Activated CD8-positive, alpha-beta memory T cell treated with anti-CD3 and anti-CD28 coated beads, Interleukin-2, amount 10 ng/mL, durations not matched to agents 7 days and 5 days (primary cell): ENCODE data around the gene PDCD4. TPM values are rescaled to one million over a fixed set of nuclear protein-coding genes. Genes with fewer than 3 reads are reported as not detected.
"Not testable (repeated sequence)": the region's sequence is repeated elsewhere in the genome, so short reads cannot be mapped to it uniquely, and the experiment has no call there.

ENCODE experiments used
- ATAC-seq: fragments of 150-1000 bp; cut with Tn5 transposase; one replicate; pipeline ENCODE4 v1.10.0; 2021; ENCODE audit warnings: moderate library complexity
- CTCF ChIA-PET: fragments of 350-600 bp; sonication (Branson Sonifier 250); formaldehyde crosslinking; loops from one replicate; lab custom pipeline; 2021; ENCODE audit warnings: antibody characterized with exemption; lab: Charles Lee
- DNase-seq: peaks from one replicate; pipeline ENCODE4 v3.0.0-alpha.2; 2020
- H3K27ac Mint-ChIP-seq: one replicate; pipeline ENCODE4 v1.8.0; 2021; ENCODE audit warnings: mild to moderate bottlenecking, mixed read lengths
- H3K27me3 Mint-ChIP-seq: one replicate; pipeline ENCODE4 v1.8.0; 2021; ENCODE audit warnings: mixed read lengths
- H3K36me3 Mint-ChIP-seq: one replicate; pipeline ENCODE4 v1.8.0; 2021; ENCODE audit warnings: mild to moderate bottlenecking, mixed read lengths
- H3K4me1 Mint-ChIP-seq: one replicate; pipeline ENCODE4 v1.8.0; 2021; ENCODE audit warnings: mixed read lengths
- H3K4me3 Mint-ChIP-seq: one replicate; pipeline ENCODE4 v1.8.0; 2021; ENCODE audit warnings: mild to moderate bottlenecking, moderate library complexity, mixed read lengths
- H3K9me3 Mint-ChIP-seq: one replicate; pipeline ENCODE4 v1.8.0; 2022; ENCODE audit warnings: low read depth, mixed read lengths
- total RNA-seq, 2 experiments: library from RNA; stranded (reverse); gene quantifications; one replicate each; pipeline ENCODE4 v1.2.3, GENCODE V29; 2021

PDCD4 gene
- total RNA-seq, 2 experiments from 2014 or later, result 74.0 to 115 TPM

DNA sequence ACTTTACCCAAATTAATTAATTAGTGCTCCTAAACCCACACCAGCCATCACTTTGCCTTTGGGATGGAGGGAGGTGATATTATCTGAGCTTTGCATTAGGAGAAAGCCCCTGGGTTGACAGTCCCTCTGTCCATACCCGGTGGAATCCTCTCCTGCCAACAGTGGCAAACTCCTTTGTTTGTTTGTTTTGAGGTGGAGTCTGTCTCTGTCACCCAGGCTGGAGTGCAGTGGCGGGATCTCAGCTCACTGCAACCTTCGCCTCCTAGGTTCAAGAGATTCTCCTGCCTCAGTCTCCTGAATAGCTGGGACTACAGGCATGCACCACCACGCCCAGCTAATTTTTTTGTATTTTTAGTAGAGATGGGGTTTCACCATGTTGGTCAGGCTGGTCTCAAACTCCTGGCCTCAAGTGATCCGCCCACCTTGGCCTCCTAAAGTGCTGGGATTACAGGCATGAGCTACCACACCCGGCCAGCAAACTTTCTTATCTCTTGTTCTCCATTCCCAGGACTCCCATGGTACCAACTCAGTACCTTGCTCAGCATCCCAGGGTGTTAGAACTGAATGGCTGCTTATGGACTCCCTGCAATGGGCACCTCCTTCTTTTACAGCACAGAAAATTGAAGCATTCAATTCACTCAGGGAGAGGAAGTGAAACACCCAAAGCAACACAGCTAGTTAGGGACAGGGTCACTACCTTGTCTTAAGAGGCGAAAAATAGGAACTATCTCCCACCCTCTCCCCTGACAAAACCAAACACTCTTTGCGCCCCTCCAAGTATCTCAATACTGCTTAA is 4.5 kb upstream of the PDCD4 start:
- not testable (repeated sequence) for H3K9me3 Mint-ChIP-seq, H3K27me3 Mint-ChIP-seq, H3K36me3 Mint-ChIP-seq, ATAC-seq, DNase-seq
- Mint-ChIP-seq H3K27ac (peak overlapping the region; percentile 99), H3K4me1 (peaks cover 88% of the 10 kb centered on the region), H3K4me3 (peak overlapping the region; percentile 28)
- CTCF ChIA-PET, result interaction anchor here (1.3 to 2.9 kb wide), 5 partner anchors 16 to 93 kb away, joined by 3 to 20 read pairs (median 4); no protein-coding TSS in a partner anchor

DNA sequence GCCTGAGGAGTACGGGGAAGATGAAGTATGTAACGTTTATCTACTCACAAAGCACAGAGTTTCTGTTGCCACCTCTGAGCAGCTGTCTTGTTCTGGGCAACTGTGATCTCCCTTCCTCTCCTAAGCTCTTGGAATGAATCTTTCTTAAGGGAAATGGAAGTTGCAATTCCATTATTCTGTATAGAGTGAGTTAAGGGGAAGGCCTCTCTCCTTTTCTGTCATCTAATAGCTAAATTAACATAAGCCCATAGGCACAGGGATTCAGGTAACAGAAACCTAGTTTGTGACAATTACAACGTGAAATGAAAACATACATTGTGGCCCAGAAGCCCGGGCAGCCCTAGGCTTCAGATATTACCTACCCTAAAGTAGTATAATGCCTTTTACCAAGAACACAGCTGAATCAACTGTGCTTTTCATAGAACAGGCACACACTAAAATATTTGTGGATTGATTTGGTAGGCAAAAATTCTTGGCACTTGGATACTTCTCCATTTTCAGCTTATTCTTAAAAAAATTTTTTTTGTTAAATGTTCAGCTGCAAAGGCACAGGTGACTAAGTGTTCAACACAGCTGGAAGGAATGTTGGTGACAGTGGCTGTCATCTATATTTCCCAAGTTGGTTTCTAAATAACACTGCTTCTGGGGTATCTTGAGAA is 3.8 kb upstream of the PDCD4 start:
- H3K4me1 Mint-ChIP-seq, result peaks cover 83% of the 10 kb centered on the region
- DNase-seq, result no peak
- no peaks in the 10 kb centered on the region for H3K27me3 Mint-ChIP-seq
- peaks cover 7% of the 10 kb centered on the region for H3K36me3 Mint-ChIP-seq
- H3K4me3 Mint-ChIP-seq, result peak overlapping the region; percentile 28
- no peak for ATAC-seq
- H3K9me3 Mint-ChIP-seq, result no peaks in the 10 kb centered on the region
- peak overlapping the region; percentile 99 for H3K27ac Mint-ChIP-seq
- CTCF ChIA-PET, result interaction anchor here (0.7 to 2.9 kb wide), 9 partner anchors 9 to 94 kb away, joined by 3 to 20 read pairs (median 3); partner anchors contain the start of genes BBIP1 and SHOC2

DNA sequence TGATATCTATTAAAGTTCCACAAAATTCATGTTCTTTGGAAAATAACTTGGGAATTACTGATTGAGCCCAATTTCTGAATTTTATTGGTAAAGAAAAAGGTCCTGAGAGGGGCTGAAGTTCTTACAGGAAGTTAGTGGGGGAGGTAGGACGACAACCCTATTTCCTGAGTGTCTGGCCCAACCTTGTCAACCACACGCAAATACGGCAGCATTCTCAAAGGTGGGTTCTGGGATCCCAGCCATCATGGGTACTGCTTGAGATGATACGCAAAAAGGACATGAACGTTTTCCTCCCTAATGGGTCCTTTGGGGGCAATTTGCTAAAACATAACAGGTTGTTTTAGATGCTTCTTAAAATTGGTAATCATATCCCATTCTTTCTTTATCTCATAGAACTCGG is 2.7 kb upstream of the PDCD4 start:
- Mint-ChIP-seq H3K27ac (peak overlapping the region; percentile 99), H3K27me3 (no peaks in the 10 kb centered on the region)
- DNase-seq, result peak; percentile 69

DNA sequence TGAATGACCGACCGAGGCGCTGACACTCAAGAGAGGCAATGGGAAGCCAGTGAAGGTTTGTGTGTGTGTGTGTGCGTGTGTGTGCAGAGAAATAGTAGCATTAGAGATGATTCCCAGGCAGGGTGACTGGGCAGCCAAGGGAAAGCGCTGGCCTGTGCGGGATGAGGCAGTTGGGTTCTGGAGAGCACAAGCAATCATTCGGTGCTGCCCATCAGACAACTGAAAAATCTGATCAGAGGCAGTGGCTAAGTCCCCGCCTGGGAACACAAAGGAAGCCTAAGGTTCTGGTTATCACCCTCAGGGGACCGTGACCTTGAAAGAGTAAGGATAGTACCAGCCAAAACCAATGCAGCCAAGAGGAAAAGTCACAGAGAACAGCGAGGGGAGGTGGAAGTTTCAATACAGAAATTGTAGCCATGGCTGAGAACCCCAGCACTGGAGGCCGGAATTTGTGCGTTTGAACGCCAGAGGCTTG is 868 bp upstream of the PDCD4 start:
- H3K36me3 Mint-ChIP-seq, result peaks cover 9% of the 10 kb centered on the region
- no peak for ATAC-seq
- H3K4me1 Mint-ChIP-seq, result peaks cover 67% of the 10 kb centered on the region
- DNase-seq, result no peak
- H3K4me3 Mint-ChIP-seq, result peak overlapping the region; percentile 89
- H3K9me3 Mint-ChIP-seq, result no peaks in the 10 kb centered on the region
- CTCF ChIA-PET, result interaction anchor here (1.0 to 1.3 kb wide), 4 partner anchors 11 to 125 kb away, joined by 3 to 15 read pairs (median 4); no protein-coding TSS in a partner anchor
- no peaks in the 10 kb centered on the region for H3K27me3 Mint-ChIP-seq
- peak overlapping the region; percentile 99 for H3K27ac Mint-ChIP-seq

More for the DNA sequence above, 2.7 kb upstream of the PDCD4 start:
- Mint-ChIP-seq H3K36me3 (peaks cover 12% of the 10 kb centered on the region), H3K4me1 (peaks cover 76% of the 10 kb centered on the region), H3K4me3 (peak overlapping the region; percentile 67), H3K9me3 (no peaks in the 10 kb centered on the region)
- no peak for ATAC-seq
- CTCF ChIA-PET, result interaction anchor here (1.1 to 2.9 kb wide), 4 partner anchors 12 to 65 kb away, joined by 3 to 20 read pairs (median 4); partner anchors contain the start of genes BBIP1 and SHOC2

DNA sequence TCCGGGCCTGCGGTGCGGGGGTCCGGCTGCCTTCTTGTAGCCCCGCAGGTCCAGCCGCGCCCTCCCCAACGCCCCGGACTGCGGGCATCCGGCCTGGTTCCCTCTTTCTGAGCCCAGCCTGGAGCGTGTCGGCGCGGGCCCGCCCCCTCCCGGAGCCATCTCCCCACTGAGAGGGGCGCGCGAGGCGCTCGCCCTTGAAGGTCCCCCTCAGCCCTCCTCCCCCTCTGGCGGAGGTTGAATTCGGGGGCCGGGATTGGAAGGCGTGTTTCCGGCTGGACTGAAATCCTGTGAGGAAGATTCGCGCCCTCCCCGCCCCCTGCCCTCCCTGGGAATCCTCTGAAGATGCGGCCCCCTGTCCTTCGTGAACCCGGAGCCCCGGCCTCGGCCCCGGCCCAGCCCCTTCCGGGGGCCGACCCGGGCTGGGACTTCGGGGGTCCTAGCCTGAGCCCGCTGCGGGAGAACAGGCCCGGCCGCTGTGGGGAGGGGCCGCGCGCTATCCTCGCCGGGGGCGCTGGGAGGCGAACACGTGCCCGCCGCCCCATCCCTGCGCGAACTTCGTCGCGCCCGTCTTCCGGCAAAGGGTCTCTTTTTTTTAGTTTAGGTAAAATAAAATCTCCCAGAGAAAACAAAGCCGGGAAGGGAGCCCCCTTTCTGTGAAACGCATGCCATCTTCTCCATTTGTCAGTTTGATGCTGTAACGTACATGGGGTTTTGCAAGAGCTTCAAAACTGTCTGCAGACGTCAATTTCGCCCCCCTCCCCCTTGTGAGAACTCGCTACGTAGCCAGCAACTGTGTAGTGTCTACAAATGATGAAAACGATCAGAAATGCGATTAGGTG is 636 bp downstream of the PDCD4 start:
- Mint-ChIP-seq H3K9me3 (no peaks in the 10 kb centered on the region), H3K27me3 (no peaks in the 10 kb centered on the region), H3K27ac (peak overlapping the region; percentile 93), H3K4me3 (peak overlapping the region; percentile 89), H3K4me1 (peaks cover 59% of the 10 kb centered on the region), H3K36me3 (peaks cover 15% of the 10 kb centered on the region)
- ATAC-seq (peak; percentile 73), DNase-seq (peak; percentile 90)
- CTCF ChIA-PET, result interaction anchor here (0.7 to 2.0 kb wide), 13 partner anchors 8 to 126 kb away, joined by 3 to 15 read pairs (median 4); partner anchors contain the start of genes BBIP1 and SHOC2

DNA sequence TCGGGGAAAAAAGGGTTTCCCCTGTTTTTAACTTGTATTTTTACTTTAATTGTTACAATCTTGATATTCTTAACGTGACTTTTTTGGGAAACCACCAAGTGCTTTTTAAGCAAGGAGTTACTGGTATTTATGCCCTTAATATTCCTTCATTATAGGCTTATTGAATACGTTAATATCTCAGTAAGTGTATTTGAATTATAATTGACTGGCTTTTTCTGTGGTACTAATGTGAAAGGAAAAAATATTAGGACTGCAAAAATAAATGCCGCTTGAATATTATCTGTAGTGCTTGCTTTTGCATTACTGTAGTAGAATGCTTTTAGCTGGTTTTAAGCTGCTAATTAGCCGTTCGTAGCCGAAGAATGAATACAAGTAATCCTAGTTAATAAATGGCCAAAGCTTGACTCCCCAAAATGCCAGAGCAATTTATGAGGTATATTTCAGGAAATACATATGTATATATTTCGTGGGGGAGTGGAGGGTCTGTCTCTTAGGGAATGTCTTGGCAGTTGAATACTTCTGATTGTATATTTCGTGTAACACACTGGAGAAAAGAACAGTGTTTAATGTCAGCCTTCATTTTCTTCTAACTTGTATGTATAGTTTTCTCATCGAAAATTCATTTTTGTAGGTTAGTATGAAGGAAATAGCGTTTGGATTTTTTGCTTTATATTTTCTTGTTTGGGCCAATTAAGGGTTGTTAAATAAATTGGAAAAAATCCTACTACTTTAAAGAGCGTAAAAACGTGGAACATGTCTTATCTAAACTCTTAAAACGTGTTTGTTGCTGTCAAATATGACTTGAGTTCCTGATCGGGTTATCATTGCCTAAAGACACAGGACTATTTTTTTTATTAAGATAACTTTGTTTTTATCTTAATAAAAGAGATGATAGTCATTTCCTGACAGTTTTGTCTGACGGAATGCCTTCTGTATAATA is 1.5 kb downstream of the PDCD4 start:
- DNase-seq, result no peak
- CTCF ChIA-PET, result interaction anchor here (0.6 to 2.0 kb wide), 10 partner anchors 9 to 127 kb away, joined by 3 to 6 read pairs (median 4); partner anchors contain the start of genes BBIP1 and SHOC2
- peak overlapping the region; percentile 93 for H3K27ac Mint-ChIP-seq
- H3K4me3 Mint-ChIP-seq, result peak overlapping the region; percentile 89
- H3K27me3 Mint-ChIP-seq, result no peaks in the 10 kb centered on the region
- no peaks in the 10 kb centered on the region for H3K9me3 Mint-ChIP-seq
- no peak for ATAC-seq
- peaks cover 22% of the 10 kb centered on the region for H3K36me3 Mint-ChIP-seq
- peaks cover 55% of the 10 kb centered on the region for H3K4me1 Mint-ChIP-seq

DNA sequence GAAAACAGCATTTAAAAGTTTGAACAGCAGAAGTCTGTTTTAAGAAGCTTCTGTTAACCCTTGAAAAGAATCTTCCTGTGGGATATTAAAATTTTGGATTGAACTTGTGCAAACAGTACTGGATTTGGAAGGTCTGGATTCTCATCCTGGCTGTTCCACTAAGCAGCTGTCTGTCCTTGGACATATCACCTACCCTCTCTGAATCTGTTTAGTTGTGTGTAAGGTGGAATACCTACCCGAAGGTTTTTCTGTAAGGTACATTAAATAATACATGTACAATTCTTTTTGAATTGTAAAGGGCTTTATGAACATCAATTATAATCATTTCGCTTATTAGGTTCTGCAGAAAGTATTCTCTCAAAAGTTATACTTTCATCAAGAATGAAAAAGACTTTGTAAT is 2.2 kb downstream of the PDCD4 start:
- no peak for DNase-seq
- CTCF ChIA-PET, result interaction anchor here (0.6 to 2.0 kb wide), 3 partner anchors 17 to 128 kb away, joined by 3 to 5 read pairs (median 4); no protein-coding TSS in a partner anchor
- Mint-ChIP-seq H3K27ac (peak overlapping the region; percentile 87), H3K9me3 (no peaks in the 10 kb centered on the region), H3K4me3 (peak overlapping the region; percentile 89), H3K27me3 (no peaks in the 10 kb centered on the region), H3K4me1 (peaks cover 55% of the 10 kb centered on the region), H3K36me3 (peaks cover 25% of the 10 kb centered on the region)
- ATAC-seq, result no peak

DNA sequence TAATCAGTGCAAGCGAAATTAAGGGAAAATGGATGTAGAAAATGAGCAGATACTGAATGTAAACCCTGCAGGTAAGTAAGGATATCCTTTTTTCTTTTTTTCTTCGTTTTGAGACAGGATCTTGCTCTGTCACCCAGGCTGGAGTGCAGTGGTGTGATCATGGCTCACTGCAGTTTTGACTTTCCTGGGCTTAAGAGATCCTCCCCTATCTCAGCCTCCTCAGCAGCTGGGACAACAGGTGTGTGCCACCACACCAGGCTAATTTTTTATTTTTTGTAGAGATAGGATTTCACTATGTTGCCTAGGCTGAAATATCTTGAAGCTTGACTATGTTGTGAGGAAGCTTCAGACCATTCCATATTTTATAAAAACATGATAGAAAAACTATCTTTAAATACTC is 4.3 kb downstream of the PDCD4 start:
- Mint-ChIP-seq H3K36me3 (peaks cover 33% of the 10 kb centered on the region), H3K27me3 (no peaks in the 10 kb centered on the region), H3K9me3 (no peaks in the 10 kb centered on the region), H3K4me3 (no peak overlapping the region), H3K4me1 (peaks cover 50% of the 10 kb centered on the region), H3K27ac (peak overlapping the region; percentile 52)
- ATAC-seq, result no peak
- CTCF ChIA-PET, result interaction anchor here (1.4 to 1.6 kb wide), 3 partner anchors 18 to 128 kb away, joined by 3 to 8 read pairs (median 4); no protein-coding TSS in a partner anchor
- DNase-seq, result no peak

DNA sequence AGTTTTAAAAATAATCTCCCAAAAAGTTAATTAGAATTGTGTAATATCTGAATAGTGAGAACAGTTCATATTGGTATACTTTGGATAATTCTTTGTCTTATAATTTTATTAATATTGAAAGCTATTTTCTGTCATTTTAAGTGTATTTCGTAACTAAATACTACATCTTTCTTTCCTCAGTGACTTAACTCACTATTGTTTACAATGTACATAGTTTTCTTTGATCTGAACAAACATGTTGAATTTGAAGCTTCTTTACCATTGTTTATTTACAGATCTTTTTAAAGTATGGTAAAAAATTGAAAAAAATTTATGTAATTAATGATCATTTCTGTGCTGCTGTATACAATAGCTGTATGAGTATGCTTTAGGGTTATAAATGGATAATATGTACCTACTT is 5.1 kb downstream of the PDCD4 start:
- peaks cover 51% of the 10 kb centered on the region for H3K4me1 Mint-ChIP-seq
- ATAC-seq, result no peak
- peaks cover 39% of the 10 kb centered on the region for H3K36me3 Mint-ChIP-seq
- DNase-seq, result no peak
- no peaks in the 10 kb centered on the region for H3K9me3 Mint-ChIP-seq
- H3K27me3 Mint-ChIP-seq, result no peaks in the 10 kb centered on the region
- no peak overlapping the region for H3K27ac Mint-ChIP-seq
- CTCF ChIA-PET, result interaction anchor here (1.0 to 1.6 kb wide), 6 partner anchors 19 to 130 kb away, joined by 3 to 8 read pairs (median 4); no protein-coding TSS in a partner anchor
- H3K4me3 Mint-ChIP-seq, result no peak overlapping the region

DNA sequence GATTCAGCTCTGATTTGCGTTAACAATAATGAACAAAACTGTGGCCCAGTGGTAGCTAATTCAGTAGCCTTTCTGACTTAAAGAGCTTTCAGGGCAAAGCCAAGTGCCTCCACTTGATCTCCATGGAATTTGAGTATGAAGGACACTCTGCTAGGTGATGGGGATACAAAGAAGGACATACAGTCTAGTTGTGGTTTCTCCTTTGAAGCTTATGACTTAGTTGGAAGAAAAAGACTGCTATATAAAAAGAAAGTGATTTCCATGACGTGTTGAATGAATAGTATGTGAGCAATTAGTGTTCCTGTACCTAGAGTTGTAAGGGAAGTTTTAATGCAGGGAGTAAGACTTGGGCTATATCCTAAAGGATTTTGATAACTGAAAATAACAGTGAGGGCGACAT is 8.3 kb downstream of the PDCD4 start:
- H3K27me3 Mint-ChIP-seq, result no peaks in the 10 kb centered on the region
- no peak for ATAC-seq

DNA sequence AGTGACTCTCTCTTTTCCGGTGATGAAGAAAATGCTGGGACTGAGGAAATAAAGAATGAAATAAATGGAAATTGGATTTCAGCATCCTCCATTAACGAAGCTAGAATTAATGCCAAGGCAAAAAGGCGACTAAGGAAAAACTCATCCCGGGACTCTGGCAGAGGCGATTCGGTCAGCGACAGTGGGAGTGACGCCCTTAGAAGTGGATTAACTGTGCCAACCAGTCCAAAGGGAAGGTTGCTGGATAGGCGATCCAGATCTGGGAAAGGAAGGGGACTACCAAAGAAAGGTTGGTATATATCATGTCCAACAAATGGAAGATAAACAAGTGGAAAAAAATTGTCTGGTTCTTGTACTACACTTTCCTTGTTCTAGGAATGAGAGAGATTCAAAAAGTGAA is 9.5 kb downstream of the PDCD4 start:
- DNase-seq, result no peak
- no peak for ATAC-seq
- H3K4me1 Mint-ChIP-seq, result peaks cover 63% of the 10 kb centered on the region
- no peaks in the 10 kb centered on the region for H3K9me3 Mint-ChIP-seq
- CTCF ChIA-PET, result interaction anchor here (1.4 to 1.6 kb wide), 2 partner anchors 8 to 10 kb away, joined by 4 to 5 read pairs; partner anchors contain the start of gene PDCD4
- H3K4me3 Mint-ChIP-seq, result no peak overlapping the region
- no peak overlapping the region for H3K27ac Mint-ChIP-seq
- no peaks in the 10 kb centered on the region for H3K27me3 Mint-ChIP-seq
- H3K36me3 Mint-ChIP-seq, result peaks cover 50% of the 10 kb centered on the region

More for the DNA sequence above, 8.3 kb downstream of the PDCD4 start:
- H3K4me3 Mint-ChIP-seq, result peak overlapping the region; percentile 5
- H3K27ac Mint-ChIP-seq, result no peak overlapping the region
- peaks cover 64% of the 10 kb centered on the region for H3K4me1 Mint-ChIP-seq
- H3K36me3 Mint-ChIP-seq, result peaks cover 48% of the 10 kb centered on the region
- CTCF ChIA-PET, result interaction anchor here (1.0 to 1.1 kb wide), 2 partner anchors 11 to 76 kb away, joined by 4 read pairs; no protein-coding TSS in a partner anchor
- no peak for DNase-seq
- no peaks in the 10 kb centered on the region for H3K9me3 Mint-ChIP-seq
